SKM-1 treated with dmso at 0.1 percent for 144 hours (cell line): ENCODE measurements around the gene FXN.
"Not testable (repeated sequence)": the region's sequence is repeated elsewhere in the genome, so short reads cannot be mapped to it uniquely, and the experiment has no call there.

Source experiments
- DNase-seq: peaks from one replicate; lab custom pipeline; 2025; ENCODE audit not compliant: unreplicated experiment; lab: John Stamatoyannopoulos, UW

The FXN gene

GRCh38 chr9:69023650-69024049 lies 11.9 kb upstream of the FXN start:
- no peak for DNase-seq

DNA sequence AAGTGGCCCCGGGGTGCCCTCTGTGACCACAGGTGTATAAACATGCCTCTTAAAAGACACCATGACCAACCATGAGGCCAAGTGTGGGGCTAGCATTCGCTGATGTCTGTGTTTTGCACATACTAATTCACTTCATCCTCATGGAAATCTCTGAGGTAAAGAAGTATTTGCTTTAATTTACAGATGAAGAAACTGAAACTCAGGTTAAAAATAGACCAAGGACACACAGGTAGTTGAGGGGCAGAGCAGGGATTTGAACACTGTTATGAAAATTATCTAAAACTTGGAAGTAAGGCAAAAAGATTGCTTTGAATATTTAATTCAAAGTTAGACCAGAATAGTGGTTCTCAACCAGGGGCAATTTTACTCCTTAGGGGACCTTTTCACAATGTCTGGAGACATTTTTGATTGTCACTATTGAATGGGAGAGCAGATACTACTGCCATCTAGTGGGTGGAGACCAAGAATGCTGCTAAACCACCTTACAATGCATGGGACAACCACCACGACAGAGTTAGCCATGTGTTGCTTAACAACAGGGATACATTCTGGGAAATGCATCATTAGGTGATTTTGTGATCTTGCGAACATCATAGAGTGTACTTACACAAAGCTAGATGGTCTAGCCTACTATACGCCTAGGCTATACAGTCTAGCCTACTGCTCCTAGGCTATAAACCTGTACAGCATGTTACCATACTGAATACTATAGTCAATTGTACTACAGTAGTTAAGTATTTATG lies 8.0 kb upstream of the FXN start:
- no peak for DNase-seq

- DNase-seq: no peak
Observed at GRCh38 chr9:69028754-69029153, 6.8 kb upstream of the FXN start.

DNA sequence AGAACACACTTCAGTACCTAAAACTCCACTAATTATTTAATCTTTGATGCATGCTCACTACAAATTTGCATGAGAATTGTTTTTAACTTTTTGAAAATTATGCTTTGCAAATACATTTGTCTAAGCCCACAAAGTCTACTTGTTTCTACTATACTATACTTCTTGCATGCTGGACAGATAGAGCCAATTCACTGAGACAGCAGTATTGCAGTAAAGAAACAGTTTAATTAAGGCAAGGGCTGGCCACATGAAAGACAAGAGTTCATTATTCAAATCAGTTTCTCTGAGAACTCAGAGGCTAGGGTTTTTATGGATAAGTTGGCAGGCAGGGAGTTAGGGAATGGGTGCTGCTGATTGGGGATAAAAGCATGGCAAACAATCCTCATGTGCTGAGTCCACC lies 6.0 kb upstream of the FXN start:
- DNase-seq: no peak

- DNase-seq: no peak
Observed at GRCh38 chr9:69030851-69031645, 4.5 kb upstream of the FXN start.

DNA sequence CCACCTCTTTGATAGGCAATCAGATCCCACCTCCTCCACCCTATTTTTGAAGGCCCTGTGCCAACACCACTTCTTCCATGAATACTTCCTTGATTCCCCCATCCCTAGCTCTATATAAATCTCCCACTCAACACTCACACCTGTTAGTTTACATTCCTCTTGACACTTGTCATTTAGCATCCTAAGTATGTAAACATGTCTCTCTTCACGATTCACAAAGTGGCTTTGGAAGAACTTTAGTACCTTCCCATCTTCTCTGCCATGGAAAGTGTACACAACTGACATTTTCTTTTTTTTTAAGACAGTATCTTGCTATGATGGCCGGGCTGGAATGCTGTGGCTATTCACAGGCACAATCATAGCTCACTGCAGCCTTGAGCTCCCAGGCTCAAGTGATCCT lies 1.5 kb upstream of the FXN start:
- no peak for DNase-seq

DNA sequence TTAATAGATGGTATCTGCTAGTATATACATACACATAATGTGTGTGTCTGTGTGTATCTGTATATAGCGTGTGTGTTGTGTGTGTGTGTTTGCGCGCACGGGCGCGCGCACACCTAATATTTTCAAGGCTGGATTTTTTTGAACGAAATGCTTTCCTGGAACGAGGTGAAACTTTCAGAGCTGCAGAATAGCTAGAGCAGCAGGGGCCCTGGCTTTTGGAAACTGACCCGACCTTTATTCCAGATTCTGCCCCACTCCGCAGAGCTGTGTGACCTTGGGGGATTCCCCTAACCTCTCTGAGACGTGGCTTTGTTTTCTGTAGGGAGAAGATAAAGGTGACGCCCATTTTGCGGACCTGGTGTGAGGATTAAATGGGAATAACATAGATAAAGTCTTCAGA lies 757 bp downstream of the FXN start:
- no peak for DNase-seq

- no peak for DNase-seq
Observed at GRCh38 chr9:69036799-69037198, 1.2 kb downstream of the FXN start.

GRCh38 chr9:69040646-69041045 lies 5.1 kb downstream of the FXN start:
- no peak for DNase-seq

- no peak for DNase-seq
Observed at GRCh38 chr9:69044240-69045219, 9.0 kb downstream of the FXN start.

DNA sequence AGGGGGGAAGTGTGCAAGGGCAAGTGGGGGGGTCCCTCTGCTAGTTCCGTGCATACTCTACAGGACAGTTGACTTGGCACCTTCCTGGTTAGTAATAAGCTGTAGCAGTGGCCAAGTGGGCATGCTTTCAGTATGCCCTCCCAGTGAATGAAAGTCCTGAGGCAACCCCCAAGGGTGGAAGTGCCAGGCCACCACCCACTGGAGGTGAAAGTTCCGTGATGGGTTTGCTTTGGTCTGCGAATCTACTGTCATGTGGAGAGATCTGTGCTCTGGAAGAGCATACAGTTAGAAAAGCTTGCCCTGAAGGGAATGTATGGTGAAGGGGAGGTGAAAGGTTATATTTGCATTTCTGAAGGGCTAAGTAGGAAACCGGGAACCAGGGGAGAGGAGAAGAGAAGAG lies 10.3 kb downstream of the FXN start:
- no peak for DNase-seq

DNA sequence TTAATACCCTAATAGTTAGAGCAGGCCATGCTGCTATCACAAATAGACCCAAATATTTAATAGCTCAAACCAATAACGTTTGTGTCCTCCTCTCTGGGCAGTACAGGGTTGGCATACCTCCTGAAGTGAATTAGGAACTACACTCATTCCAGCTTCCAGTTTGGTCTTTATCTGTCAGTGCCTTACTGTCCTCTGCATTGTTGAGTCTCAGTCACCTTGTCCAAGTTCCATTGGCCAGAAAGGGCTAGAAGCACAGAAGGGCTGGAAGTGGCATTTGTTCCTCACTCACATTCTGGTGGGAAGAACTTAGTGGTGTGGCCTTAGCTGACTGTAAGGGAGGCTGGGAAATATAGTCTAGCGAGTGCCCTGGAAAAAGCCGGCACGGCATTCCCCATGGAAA lies 11.2 kb downstream of the FXN start:
- DNase-seq: no peak

DNA sequence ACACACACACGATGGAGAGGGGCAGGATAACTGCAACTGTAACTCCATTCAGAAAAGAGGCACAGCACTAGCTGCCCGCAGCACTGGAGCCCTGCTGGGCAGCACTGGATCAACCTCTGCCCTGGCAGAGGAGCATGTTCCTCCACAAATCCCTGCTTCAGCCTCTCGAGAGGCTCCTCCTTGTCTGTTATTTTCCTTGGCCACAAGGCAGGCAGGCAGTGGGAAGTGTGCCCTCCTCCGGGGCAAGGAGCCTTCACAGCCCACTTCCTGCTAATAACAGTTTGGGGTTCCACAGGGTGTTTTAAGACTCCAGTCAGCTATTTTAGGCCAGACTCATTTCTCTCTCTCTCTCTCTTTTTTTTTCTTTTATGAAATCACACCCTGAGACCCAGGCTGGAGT lies 11.8 kb downstream of the FXN start:
- DNase-seq: no peak

GRCh38 chr9:69049094-69049493 lies 13.5 kb downstream of the FXN start:
- DNase-seq: no peak

GRCh38 chr9:69050936-69051335 lies 15.4 kb downstream of the FXN start:
- not testable (repeated sequence) for DNase-seq

DNA sequence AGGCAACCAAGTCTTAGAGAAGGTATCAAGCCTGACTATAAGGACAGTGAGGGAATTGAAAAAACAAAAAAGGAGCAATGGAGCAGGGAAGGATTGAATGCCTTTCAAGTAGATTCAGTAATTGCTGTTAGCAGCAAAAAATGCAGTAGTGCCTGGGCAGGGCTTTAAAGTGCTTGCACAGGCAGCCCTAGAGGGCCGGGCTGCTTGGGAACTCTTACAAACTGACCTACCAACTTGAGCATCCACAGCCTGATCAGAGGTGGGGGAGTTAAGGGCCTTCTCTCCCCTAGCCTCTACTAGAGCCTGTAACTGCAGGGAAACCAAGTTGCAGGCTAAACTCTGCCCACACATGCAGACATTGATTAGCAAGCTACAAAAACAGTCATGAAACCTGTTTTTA lies 19.4 kb downstream of the FXN start:
- no peak for DNase-seq

- DNase-seq: no peak
Observed at GRCh38 chr9:69056191-69056815, 20.8 kb downstream of the FXN start.

DNA sequence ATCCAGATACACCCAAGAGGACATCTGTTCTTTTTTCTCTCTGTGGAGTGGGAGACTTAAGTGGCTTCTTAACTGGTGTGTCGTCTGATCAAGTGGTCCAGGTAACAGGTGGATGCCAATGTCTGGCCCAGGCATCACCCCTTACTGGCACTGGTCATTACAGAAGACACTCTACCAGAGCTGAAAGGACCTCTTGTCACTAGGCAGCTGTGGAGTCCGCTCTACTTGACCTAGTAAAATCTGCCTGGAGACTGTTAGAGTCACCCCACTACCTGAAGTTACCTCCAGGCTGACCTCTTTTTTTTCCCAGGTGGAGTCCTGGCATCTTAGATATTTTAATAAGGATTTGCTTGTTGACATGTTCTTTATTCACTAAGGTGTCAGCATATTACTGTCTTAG lies 22.5 kb downstream of the FXN start:
- DNase-seq: no peak

DNA sequence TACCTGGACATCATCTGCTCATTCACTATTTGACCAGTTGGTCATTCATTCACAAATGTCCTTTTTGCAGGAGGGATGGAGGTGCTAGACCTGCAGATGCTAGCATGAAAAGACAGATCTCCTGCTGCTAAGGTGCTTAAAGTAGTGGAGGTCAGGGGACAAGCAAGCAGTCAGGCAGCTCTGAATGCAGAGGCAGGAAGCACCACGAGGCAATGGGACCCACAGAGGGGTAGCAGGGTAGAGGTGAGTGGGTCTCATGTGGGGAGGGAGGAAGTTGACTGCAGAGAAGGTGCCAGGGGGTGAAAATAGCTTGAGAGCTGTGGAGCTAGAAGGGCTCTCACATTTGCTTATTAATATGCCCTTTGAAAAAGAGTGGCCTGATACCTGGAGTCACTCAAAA lies 25.2 kb downstream of the FXN start:
- DNase-seq: no peak

DNA sequence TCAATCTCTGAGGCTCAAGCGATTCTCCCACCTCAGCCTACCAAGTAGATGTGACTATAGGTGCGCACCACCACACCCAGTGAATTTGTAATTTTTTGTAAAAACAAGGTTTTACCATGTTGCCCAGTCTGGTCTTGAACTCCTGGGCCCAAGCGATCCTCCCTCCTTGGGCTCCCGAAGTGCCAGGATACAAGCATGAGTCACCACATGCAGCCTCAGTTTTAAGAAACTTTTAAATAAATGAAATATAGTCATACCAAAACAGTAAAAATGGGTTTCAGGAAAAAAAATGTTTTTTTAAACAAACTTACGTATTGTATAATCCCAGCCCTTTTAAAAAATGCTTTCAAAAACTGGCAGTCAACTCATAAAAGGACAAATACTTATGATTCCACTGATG lies 26.6 kb downstream of the FXN start:
- no peak for DNase-seq

DNA sequence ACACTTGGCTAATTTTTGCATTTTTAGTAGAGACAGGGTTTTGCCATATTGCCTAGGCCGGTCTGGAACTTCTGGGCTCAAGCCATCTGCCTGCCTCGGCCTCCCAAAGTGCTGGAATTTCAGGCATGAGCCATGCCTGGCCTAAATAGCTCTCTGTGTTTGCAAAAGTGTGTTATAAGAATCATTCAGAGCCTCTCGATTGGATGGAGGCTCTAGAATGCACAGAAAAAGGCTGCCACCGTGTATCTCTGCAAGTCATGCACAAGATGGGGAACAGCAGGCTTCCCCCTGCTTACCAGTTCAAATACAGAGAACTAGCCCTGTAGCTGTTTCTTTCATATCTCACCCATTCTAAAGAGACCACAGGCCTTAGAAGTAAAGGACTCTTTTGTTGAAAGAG lies 28.3 kb downstream of the FXN start:
- DNase-seq: no peak
